ENCODE results near the gene LRRC47.

LRRC47 gene

GRCh38 chr1:3796215-3797061 is at the start of gene LRRC47:
LRRC47 (minus strand) TSS chr1:3796498; CDS start chr1:3796476, 22 bp downstream.
- DNase-seq (ENCODE audit: low read depth in 3 of 3): peak; percentile 81 to 91 (median 89)

DNA sequence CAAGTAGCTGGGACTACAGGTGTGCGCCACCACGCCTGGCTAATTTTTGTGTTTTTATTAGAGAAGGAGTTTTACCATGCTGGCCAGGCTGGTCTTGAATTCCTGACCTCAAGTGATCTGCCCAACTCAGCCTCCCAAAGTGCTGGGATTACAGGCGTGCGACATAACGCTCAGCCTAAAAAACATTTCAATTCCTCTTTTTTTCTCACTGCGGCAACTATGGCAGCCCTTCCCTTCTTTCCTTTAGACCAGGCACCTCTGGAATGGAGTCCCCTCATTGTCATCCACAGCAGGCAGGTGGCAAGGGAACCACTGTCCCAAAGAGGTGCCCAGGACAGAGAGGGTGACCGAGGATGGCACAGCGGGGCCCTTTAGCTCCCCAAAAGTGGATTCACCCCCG is 46.6 kb upstream of the LRRC47 start:
- DNase-seq (ENCODE audit: low read depth in 3 of 3): no peak

DNA sequence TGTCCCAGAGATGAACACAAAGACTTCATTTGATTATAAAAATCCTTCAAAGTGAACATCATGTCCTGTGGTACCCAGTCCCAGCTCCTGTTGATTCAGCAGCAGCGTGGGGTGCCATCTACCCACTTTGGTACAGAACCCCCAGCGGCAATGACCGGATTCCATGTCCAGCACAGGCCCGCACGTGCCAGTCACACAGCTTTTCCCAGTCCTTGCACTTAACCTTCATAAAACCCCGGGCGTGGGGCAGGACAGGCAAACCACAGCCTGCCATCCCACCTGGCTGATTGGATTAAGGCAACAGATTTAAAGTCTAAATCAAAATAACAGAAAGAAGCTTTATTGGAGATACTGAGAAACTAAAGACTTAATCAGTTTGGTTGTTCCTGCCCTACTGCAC is 45.2 kb upstream of the LRRC47 start:
- no peak for DNase-seq (ENCODE audit: low read depth in 3 of 3)

GRCh38 chr1:3838788-3839187 is 42.5 kb upstream of the LRRC47 start:
- no peak for DNase-seq (ENCODE audit: low read depth in 3 of 3)

DNA sequence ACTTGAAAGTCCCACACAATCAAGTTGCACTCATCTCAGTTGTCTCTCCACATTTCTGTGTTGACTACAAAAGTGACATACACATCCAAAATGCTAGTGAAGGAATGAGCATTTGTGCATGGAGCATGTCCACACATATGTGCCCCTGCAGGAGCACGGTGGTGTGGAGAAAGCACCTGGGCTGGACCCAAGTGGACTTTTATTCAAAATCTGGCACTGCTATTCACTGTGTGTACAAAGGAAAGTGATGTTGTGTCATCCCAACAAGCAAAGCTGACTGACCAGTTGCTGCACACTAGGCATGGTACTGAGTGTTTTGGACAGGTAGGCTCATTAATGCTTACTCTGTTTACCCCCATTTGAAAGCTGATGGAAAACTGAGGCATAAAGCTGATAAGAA is 41.4 kb upstream of the LRRC47 start:
- DNase-seq (ENCODE audit: low read depth in 3 of 3): no peak

DNA sequence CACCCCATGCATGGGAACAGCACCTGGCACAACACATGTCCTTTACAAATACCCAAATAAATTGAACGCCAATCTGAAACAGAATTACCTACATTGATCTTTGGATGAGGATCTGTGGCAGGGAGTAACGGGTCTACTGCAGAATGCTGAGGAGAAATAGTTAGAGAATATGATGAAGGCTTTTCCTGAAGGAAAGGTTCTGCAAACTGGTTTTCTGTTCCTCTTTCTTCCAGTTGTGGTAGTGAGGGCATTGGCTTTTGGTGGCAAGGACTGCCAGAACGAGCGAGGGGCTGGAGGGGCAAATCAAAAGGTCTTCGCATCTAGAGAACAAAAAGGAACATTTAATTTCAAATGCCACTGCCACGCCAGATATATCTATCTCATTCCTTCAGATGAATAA is 40.9 kb upstream of the LRRC47 start:
- DNase-seq (ENCODE audit: low read depth in 3 of 3): no peak

GRCh38 chr1:3836421-3836820 is 40.1 kb upstream of the LRRC47 start:
- no peak for DNase-seq (ENCODE audit: low read depth in 3 of 3)

DNA sequence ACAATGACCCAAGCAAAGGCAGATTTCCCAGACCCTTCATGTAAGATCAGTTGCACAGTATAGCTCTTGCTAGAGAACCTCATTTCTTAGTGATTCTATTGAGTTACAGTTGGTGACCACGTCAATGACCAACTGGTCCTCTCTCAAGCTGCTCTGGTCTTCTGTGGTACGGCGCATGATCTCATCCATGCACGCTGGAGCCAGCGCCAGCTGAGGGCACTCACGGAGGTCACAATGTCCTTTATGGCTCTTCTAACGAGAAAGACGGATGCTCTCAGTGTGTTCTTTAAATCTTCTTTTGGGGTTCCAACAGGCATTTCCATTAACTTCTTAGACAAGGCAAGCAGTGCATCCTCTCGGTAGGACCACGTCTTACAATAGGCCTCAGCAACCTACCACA is 38.4 kb upstream of the LRRC47 start:
- no peak for DNase-seq (ENCODE audit: low read depth in 3 of 3)

- DNase-seq (ENCODE audit: low read depth in 3 of 3): no peak
Observed at GRCh38 chr1:3831689-3832088, 35.4 kb upstream of the LRRC47 start.

- no peak for DNase-seq (ENCODE audit: low read depth in 3 of 3)
Observed at GRCh38 chr1:3828391-3828790, 32.1 kb upstream of the LRRC47 start.

DNA sequence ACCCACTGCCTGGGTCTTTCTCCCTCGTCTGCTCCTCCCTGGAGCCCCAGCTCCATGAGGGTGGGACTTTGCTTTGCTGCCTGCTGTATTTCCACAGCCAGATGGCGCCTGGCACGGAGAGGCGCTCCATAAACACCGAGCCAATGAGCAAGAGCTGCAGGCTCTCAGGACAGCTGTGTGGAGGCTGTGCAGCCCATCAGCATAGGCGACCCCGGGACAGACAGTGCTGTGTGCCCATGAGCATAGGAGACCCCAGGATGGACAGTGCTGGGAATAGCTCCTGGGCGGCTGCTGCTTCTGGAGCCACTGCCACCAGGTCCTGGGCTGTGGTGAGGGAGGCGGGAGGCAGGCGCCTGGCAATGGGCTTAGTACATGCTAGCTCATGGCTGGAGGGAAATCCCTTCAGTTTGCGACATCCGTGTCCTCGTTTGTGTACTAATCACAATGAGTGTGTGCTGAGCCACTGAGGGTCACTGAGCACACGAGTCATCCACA is 31.6 kb upstream of the LRRC47 start:
- no peak for DNase-seq (ENCODE audit: low read depth in 3 of 3)

GRCh38 chr1:3825356-3825755 is 29.1 kb upstream of the LRRC47 start:
- no peak for DNase-seq (ENCODE audit: low read depth in 3 of 3)

DNA sequence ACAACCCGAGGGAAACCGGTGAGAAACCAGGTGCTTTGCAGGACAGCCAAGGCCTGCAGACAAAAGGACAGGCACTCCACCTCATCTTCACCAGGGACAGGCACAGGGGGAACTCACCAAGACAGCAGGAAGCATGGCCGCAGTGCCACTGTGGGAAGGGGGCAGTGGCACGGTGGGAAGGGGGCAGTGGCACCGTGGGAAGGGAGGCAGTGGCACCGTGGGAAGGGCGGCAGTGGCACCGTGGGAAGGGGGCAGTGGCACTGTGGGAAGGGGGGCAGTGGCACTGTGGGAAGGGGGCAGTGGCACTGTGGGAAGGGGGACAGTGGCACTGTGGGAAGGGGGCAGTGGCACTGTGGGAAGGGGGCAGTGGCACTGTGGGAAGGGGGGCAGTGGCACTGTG is 28.4 kb upstream of the LRRC47 start:
- no peak for DNase-seq (ENCODE audit: low read depth in 3 of 3)

DNA sequence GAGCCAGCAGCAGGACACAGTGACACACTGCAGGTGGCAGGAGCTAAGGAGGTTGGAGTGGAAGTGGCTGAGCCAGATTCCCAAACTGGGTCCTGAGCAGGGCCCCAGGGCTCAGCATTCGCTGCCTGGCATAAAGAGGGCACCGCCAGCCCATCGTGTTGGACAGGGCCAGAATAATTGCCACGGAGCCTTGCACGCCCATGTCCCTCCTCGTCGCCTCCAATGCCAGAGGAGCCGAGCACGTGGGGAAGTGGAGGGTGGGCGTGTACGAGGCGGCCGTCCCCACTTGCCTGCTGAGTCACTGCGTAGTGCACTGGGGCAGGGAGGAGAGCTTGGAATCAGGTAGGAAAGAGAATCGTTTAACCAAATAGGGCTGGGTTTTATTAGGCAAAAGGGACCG is 26.1 kb upstream of the LRRC47 start:
- DNase-seq (ENCODE audit: low read depth in 3 of 3): no peak

- DNase-seq (ENCODE audit: low read depth in 3 of 3): no peak
Observed at GRCh38 chr1:3821908-3822307, 25.6 kb upstream of the LRRC47 start.

- DNase-seq (ENCODE audit: low read depth in 3 of 3): no peak
Observed at GRCh38 chr1:3821447-3821846, 25.1 kb upstream of the LRRC47 start.

- DNase-seq (ENCODE audit: low read depth in 3 of 3): no peak
Observed at GRCh38 chr1:3821004-3821403, 24.7 kb upstream of the LRRC47 start.

- DNase-seq (ENCODE audit: low read depth in 3 of 3): no peak
Observed at GRCh38 chr1:3820316-3820715, 24.0 kb upstream of the LRRC47 start.

- no peak for DNase-seq (ENCODE audit: low read depth in 3 of 3)
Observed at GRCh38 chr1:3819771-3820200, 23.5 kb upstream of the LRRC47 start.

- no peak for DNase-seq (ENCODE audit: low read depth in 3 of 3)
Observed at GRCh38 chr1:3817821-3818597, 21.7 kb upstream of the LRRC47 start.

DNA sequence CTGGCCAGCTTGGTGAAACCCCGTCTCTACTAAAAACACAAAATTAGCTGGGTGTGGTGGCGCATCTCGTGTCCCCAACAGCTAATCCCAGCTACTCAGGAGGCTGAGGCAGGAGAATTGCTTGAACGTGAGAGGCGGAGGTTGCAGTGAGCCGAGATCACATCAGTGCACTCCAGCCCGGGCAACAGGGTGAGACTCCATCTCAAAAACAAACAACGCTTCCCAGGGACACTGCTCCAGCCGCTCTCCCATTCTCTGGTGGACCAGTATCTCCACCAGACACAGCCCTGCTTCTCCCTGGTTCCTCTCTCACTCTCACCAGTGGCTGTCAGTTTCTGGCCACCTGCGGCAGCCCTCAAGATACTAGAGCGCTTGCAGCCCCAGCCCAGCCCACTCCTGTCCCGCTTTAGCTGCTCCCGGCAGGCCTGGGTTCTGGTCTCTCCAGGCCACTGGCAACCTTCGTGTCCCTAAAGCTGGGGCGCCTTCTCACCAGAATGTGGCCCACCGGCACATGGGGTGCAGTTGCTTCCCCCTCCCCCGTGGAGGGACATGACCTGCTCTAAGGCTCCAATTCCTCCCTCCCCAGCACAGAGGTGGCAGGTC is 20.9 kb upstream of the LRRC47 start:
- no peak for DNase-seq (ENCODE audit: low read depth in 3 of 3)

DNA sequence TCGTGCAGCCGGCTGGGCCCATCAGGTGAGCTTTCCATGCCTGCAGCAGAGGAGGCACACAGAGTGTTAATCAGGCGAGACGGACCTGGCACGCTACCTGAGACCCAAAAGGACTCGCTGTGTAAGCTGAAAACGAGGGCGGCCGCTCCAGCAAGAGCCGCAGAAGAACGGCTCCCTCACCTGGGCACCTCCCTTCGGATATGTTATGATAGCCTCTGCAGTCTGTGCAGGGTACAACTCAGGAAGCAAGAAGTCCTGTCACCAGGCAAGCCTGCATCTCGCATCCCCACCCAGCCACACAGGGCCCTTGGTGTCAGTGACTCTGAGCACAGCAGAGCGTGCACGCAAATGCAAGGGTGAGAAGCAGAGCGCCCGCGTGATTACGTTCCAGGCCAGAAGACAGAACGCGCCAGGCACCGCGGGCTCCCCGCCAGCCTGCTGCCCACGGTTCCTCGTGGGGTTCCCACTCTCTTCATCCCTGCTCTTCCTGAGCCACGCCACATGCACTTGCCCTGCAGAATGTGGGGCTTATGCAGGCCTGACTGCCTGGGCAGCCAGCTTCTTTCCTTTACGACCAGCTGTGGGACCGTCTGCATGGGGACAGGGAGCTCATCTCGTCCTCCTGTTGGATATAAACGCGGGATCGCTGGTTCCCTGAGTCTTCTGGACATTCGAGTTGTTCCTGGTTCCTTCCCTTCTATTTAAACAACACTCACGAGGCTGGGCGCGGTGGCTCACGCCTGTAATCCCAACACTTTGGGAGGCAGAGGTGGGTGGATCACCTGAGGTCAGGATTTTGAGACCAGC is 20.2 kb upstream of the LRRC47 start:
- no peak for DNase-seq (ENCODE audit: low read depth in 3 of 3)
